Suprapubic skin (tissue), 4 donors: ENCODE data around the gene STEAP1B. TPM values are rescaled to one million over a fixed set of nuclear protein-coding genes. Genes with fewer than 3 reads are reported as not detected.
"Not testable (repeated sequence)": the region's sequence is repeated elsewhere in the genome, so short reads cannot be mapped to it uniquely, and the experiment has no call there.

Source experiments
- DNase-seq, 2 donors: peaks; one replicate each; pipeline ENCODE4 v3.0.0-alpha.2; 2019; ENCODE audit warnings: low spot score in 2 of 2
- H3K27ac ChIP-seq: fragments of 200-600 bp; sonication (generic); one replicate; pipeline ENCODE4 v1.5.1; 2019
- H3K27me3 ChIP-seq: fragments of 200-600 bp; sonication (generic); one replicate; pipeline ENCODE4 v1.5.1; 2019
- H3K36me3 ChIP-seq: fragments of 200-600 bp; sonication (generic); one replicate; pipeline ENCODE4 v1.5.1; 2019
- H3K4me1 ChIP-seq: fragments of 200-600 bp; sonication (generic); one replicate; pipeline ENCODE4 v1.5.1; 2019
- H3K4me3 ChIP-seq: fragments of 200-600 bp; sonication (generic); one replicate; pipeline ENCODE4 v1.5.1; 2019; ENCODE audit warnings: mild to moderate bottlenecking
- H3K9me3 ChIP-seq: fragments of 200-600 bp; sonication (generic); one replicate; pipeline ENCODE4 v1.5.1; 2019
- CTCF ChIP-seq, 2 donors: fragments of 200-600 bp in 1 of 2; fragments of 450-650 bp in 1 of 2; sonication (generic) in 1 of 2; IDR thresholded peaks; one replicate each; pipeline ENCODE4 v1.5.1; 2016 to 2019; ENCODE audit warnings: antibody characterized with exemption in 2 of 2, mild to moderate bottlenecking in 1 of 2, moderate library complexity in 1 of 2
- EP300 ChIP-seq: sonication (generic); formaldehyde crosslinking; IDR thresholded peaks from one replicate; pipeline ENCODE4 v1.6.1; 2017; ENCODE audit warnings: antibody characterized with exemption
- POLR2A ChIP-seq, 2 donors: fragments of 450-650 bp; IDR thresholded peaks; one replicate each; pipeline ENCODE4 v1.6.1; 2017; ENCODE audit warnings: antibody characterized with exemption in 2 of 2, mild to moderate bottlenecking in 2 of 2, moderate library complexity in 2 of 2
- POLR2AphosphoS5 ChIP-seq, 3 donors: sonication (generic); formaldehyde crosslinking; IDR thresholded peaks; one replicate each; pipeline ENCODE4 v1.6.1; 2017; ENCODE audit warnings: antibody characterized with exemption in 3 of 3
- WGBS: methylation state at CpG from one replicate; pipeline ENCODE4 v1.1.5; 2018; 5-methylcytosine and 5-hydroxymethylcytosine counted together
- total RNA-seq, 4 donors: library from RNA; depleted of rRNA; stranded (reverse); fragments of >200 nt; gene quantifications; one replicate each; pipeline ENCODE4 v1.1.0, GENCODE V29; 2016

Gene STEAP1B
- total RNA-seq, 4 donors from 2014 or later: 0.64 TPM; not detected in 3

- 13% methylated on average over 19 of the region's 19 CpGs for WGBS
- H3K27me3 ChIP-seq: no peaks in the 10 kb centered on the region
- peak overlapping the region; percentile 19 for H3K4me3 ChIP-seq
- H3K4me1 ChIP-seq: peaks cover 2% of the 10 kb centered on the region
- TF ChIP-seq POLR2AphosphoS5 (IDR thresholded peaks at IDR 0.05): no peak
- no peak for TF ChIP-seq POLR2A (IDR thresholded peaks at IDR 0.05)
- TF ChIP-seq EP300: no peak
- peak in 1 of 2 donors; percentile 76 for TF ChIP-seq CTCF (IDR thresholded peaks at IDR 0.05)
- no peaks in the 10 kb centered on the region for H3K9me3 ChIP-seq
- DNase-seq: no peak
- H3K27ac ChIP-seq: no peak overlapping the region
- no peaks in the 10 kb centered on the region for H3K36me3 ChIP-seq
These were observed 47.6 kb downstream of the STEAP1B start for GRCh38 chr7:22452142-22452959.

GRCh38 chr7:22450013-22450412, 50.0 kb downstream of the STEAP1B start:
- not testable (repeated sequence) for H3K27me3 ChIP-seq, DNase-seq, H3K9me3 ChIP-seq, H3K27ac ChIP-seq, H3K4me3 ChIP-seq, H3K36me3 ChIP-seq
- H3K4me1 ChIP-seq: peaks cover 14% of the 10 kb centered on the region

- no peak overlapping the region for H3K4me3 ChIP-seq
- no peaks in the 10 kb centered on the region for H3K27me3 ChIP-seq
- no peaks in the 10 kb centered on the region for H3K9me3 ChIP-seq
- H3K36me3 ChIP-seq: no peaks in the 10 kb centered on the region
- peaks cover 29% of the 10 kb centered on the region for H3K4me1 ChIP-seq
- TF ChIP-seq CTCF (IDR thresholded peaks at IDR 0.05): no peak
- TF ChIP-seq EP300: no peak
- TF ChIP-seq POLR2A (IDR thresholded peaks at IDR 0.05): no peak
- TF ChIP-seq POLR2AphosphoS5 (IDR thresholded peaks at IDR 0.05): no peak
- 73% methylated on average over 3 of the region's 3 CpGs for WGBS
- H3K27ac ChIP-seq: no peak overlapping the region
- DNase-seq: no peak
These were observed 52.2 kb downstream of the STEAP1B start for GRCh38 chr7:22447762-22448161.

- H3K4me3 ChIP-seq: no peak overlapping the region
- TF ChIP-seq POLR2AphosphoS5 (IDR thresholded peaks at IDR 0.05) (no peak), EP300 (no peak), POLR2A (IDR thresholded peaks at IDR 0.05) (no peak), CTCF (IDR thresholded peaks at IDR 0.05) (no peak)
- H3K27me3 ChIP-seq: no peaks in the 10 kb centered on the region
- H3K36me3 ChIP-seq: no peaks in the 10 kb centered on the region
- no peaks in the 10 kb centered on the region for H3K9me3 ChIP-seq
- H3K27ac ChIP-seq: no peak overlapping the region
- peaks cover 32% of the 10 kb centered on the region for H3K4me1 ChIP-seq
- no peak for DNase-seq
These were observed 53.0 kb downstream of the STEAP1B start for GRCh38 chr7:22447008-22447407.

GRCh38 chr7:22445853-22446252, 54.1 kb downstream of the STEAP1B start:
- no peak for DNase-seq
- no peaks in the 10 kb centered on the region for H3K9me3 ChIP-seq
- TF ChIP-seq POLR2A (IDR thresholded peaks at IDR 0.05) (no peak), CTCF (IDR thresholded peaks at IDR 0.05) (no peak), EP300 (no peak), POLR2AphosphoS5 (IDR thresholded peaks at IDR 0.05) (no peak)
- no peaks in the 10 kb centered on the region for H3K36me3 ChIP-seq
- H3K27ac ChIP-seq: peak overlapping the region; percentile 76
- H3K27me3 ChIP-seq: no peaks in the 10 kb centered on the region
- peaks cover 32% of the 10 kb centered on the region for H3K4me1 ChIP-seq
- WGBS: 60% methylated on average over 3 of the region's 3 CpGs
- no peak overlapping the region for H3K4me3 ChIP-seq
